Stimulated activated CD8-positive, alpha-beta memory T cell treated with anti-CD3 and anti-CD28 coated beads, Interleukin-4, amount 100 ng/mL, for 4 hours (primary cell): ENCODE measurements around the gene KLHL2.

Source experiments
- DNase-seq, 2 donors: peaks; one replicate each; pipeline ENCODE4 v3.0.0-alpha.2; 2020; ENCODE audit warnings: low read depth in 2 of 2, low spot score in 1 of 2

KLHL2 gene

DNA sequence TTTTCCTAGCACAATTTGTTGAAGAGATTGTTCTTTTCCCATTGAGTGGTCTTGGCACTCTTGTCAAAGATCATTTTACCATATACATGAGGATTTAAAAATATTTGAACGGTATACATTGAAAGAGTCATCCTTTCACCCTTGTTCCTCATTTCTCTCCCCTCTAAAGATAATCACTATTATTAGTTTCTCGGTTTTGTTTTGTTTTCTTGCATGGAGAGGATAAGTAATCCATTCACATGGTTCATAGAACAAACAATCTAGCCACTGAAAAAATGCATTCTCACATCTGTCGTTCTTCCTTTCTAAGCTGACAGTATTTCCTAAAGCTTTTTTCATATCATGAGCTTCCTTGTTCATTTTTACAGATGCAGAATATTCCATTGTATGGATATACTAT is 80.9 kb downstream of the KLHL2 start:
- DNase-seq, result no peak

DNA sequence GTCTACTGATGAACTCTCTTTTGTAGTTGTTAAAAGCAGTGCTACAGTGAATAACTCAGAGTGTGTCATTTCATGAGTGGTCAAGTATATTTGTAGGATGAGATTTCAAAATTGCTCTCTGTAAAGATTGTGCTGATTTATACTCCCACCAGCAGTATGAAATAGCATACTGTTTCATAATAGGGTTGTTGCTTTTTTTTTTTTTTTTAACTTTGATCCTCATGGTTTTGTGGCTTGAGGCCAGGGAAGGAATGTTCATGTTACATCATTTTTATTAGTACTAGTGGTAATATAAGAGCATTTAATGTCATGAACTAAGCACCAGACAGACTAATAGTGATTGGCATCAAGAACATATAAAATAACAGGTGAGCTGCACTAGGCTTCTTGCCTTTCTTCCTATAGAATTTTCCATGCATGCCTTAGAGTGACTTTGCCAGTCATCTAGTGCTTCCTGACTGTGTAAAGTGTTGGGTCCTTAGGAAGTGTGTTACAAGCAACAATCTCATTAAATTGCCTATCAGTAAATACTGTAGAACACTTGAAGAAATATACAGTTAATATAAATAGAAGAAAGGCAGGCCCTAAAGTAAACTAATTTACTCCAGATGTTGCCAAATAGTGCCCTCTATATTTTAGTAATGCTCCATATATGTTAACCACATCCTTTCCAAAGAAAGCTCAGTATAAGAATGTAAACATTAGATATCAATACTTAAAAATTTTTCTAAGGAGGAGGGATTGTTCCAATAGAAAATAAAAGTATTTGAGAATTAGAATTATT is 81.5 kb downstream of the KLHL2 start:
- DNase-seq, result no peak

GRCh38 chr4:165289423-165289785 is 82.0 kb downstream of the KLHL2 start:
- no peak for DNase-seq

DNA sequence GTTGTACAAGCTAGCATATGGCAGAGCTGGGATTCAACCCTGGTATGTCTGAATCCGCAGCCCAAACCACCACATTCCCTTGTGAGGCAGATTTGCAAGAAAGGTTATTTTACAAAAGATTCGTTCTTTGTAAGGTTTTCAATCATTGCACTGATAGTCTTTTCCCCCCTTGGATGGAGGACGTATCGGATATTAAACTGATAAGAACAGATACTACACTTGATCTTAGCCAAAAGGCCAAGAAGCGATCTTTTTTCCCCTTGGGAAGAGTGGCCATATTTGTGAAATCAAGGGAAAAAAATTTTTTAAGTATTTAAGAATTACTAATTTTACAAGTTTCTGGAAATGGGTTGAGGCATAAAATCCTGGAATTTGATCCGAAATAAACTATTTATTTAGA is 85.7 kb downstream of the KLHL2 start:
- no peak for DNase-seq

DNA sequence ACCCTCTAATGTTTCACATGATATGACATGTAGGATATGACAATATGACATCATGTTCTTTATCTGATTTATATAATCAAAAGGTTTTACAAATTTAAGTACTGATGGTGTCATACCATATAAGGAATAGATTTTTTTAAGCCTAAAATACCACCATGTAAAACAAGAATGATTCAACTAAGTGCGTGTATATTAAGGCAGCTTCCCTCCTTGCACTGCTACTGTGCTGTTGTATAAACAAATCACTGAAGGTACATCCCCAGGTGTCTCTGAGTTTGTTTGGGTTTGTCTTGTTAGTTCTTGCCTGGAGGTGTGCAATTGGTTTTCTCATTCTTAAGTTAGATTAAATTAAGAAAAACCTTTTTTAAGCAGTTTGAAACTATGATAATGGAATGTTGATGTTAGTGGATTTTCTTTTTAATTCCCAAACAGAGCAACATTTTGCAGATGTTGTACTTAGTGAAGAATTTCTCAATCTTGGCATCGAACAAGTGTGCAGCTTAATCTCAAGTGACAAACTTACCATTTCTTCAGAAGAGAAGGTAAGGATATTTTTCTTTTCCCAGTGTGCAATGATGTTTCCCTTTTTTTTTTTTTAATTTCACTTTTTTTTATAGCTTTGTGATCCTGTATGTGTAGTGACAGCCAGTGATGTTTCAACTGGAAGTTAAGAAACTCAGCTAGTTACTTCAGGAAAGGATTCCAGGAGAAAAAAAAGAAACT is 86.7 kb downstream of the KLHL2 start:
- DNase-seq, result no peak

- no peak for DNase-seq
Measured at GRCh38 chr4:165294907-165295306, 87.5 kb downstream of the KLHL2 start.

- DNase-seq, result no peak
Measured at GRCh38 chr4:165297626-165298025, 90.3 kb downstream of the KLHL2 start.

- no peak for DNase-seq
Measured at GRCh38 chr4:165299399-165300060, 92.2 kb downstream of the KLHL2 start.

GRCh38 chr4:165301833-165302232 is 94.5 kb downstream of the KLHL2 start:
- no peak for DNase-seq

- no peak for DNase-seq
Measured at GRCh38 chr4:165302658-165303057, 95.3 kb downstream of the KLHL2 start.

DNA sequence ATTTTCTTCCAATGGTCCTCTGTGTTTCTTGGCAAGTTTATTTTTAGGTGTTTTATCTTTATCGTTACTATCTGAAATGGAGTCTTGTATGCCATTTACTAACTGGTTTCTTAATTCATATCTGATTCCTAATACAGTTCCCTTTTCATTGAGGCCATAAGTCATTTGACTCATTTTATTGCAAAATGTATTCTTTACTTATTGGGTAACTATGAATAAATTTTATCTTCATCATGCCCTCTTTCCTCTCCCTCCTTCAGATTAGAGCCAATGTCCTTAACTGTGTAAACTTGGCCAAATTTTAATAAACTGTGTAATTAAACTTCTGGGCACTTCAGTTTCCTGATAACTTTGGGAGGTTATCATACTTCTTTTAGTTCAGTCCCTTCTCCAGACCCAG is 100.8 kb downstream of the KLHL2 start:
- no peak for DNase-seq

DNA sequence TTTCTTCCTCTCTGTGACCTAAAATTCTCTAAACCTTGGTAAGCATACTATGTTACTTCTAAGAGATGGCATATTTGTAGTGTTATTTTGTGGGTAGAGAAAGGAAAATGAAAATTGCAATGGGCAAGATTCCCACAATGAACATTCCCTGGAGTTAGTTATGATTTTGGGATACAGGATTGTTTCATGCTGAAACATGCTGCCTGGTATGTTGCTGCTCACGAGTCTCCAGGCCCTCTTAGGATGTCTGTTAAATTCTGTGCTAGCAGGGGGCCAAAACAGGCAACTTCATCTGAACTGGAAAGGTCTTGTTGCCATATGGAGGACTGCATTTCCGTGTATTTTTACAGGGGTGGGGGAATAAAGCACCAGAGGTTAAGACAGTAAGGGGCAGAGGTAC is 101.2 kb downstream of the KLHL2 start:
- no peak for DNase-seq

GRCh38 chr4:165309456-165309855 is 102.1 kb downstream of the KLHL2 start:
- no peak for DNase-seq

GRCh38 chr4:165312506-165312905 is 105.1 kb downstream of the KLHL2 start:
- no peak for DNase-seq

- no peak for DNase-seq
Measured at GRCh38 chr4:165319030-165319429, 111.7 kb downstream of the KLHL2 start.

DNA sequence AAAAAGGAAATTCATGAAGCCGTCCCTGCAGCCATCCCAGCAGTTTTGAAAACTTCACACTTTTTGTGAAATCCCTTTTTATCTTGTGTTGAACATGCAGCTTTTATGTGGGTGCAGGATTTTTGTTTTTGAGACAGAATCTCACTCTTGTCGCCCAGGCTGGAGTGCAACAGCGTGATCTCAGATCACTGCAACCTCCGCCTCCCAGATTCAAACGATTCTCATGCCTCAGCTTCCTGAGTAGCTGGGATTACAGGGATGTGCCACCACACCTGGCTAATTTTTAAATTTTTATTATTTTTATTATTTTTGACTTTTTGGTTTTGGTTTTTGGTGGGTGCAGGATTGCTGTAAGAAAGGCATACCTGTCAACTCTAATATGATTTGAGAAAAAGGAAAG is 112.1 kb downstream of the KLHL2 start:
- DNase-seq, result no peak

DNA sequence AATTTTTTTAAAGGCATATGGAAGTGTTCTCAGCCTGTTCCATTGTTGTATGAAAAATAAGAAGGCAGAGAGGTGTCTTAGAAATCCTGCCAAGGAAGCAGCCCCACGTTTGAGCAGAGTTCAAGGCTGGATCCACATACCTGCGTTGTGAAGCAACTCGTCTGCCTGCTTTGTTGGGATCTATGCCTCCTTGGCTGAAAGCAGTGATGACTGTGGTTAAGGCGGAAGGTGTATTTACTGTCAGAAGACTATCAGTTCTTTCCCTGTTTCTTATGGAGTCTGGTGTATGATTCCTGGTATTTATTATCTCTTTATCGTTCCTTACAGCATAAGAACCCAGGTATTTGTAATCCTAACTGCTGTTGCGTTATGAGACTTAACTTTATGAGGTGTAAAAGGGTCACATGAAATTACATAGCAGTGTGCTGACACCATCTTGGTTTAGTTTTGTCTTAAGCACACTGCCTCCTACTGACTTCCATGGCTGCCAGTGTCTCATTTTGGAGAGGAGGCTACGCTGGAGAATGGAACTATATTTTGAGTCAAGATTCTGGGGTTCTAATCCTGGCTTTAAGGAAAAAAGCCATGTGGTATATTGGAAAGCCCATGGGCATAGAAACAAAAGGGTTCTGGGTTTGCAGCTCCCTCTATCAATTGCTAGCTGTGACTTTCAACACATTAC is 117.0 kb downstream of the KLHL2 start:
- DNase-seq, result no peak

DNA sequence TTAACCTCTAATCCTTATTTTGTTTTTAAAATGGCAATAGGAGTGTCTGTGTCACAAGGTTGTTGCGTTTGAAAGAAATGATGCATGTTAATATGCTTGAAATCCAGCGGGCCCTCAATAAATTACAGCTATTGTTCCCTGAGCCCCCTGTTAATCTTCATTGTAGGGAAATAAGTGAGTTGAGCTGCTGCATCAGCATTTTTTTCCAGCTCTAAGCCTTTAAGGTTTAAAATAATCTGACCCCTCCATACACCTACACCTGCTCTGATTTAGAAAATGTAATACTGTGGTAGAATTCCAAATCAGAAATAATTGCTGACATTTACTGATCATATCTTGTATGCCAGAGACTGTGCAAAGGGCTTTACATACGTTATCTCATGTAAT is 117.5 kb downstream of the KLHL2 start:
- no peak for DNase-seq

- DNase-seq, result no peak
Measured at GRCh38 chr4:165325732-165326512, 118.6 kb downstream of the KLHL2 start.

DNA sequence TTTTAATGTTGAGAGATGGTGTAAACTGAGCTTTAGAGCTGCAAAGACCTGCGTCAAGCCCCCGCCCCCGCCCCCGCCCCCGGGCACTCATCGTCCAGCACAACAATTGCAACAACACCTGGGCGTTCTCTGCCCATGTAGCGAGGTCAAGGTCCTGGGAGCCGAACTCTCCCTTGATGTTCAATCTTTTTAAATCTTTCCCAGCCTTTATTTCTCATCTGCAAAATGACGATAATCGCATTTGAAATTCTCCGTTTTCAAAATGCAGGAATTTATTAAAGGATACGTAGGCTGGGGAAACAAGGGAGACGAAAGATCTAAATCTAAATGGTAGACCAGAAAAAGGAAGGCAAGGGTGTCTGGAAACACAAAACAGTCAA is 119.5 kb downstream of the KLHL2 start:
- DNase-seq, result no peak
